NOMO-1 treated with dmso at 0.1 percent for 144 hours (cell line): Measurements from ENCODE around the gene TXNRD2.
"Not testable (repeated sequence)": the region's sequence is repeated elsewhere in the genome, so short reads cannot be mapped to it uniquely, and the experiment has no call there.

Experiments used
- DNase-seq: peaks from one replicate; lab custom pipeline; 2025; ENCODE audit not compliant: unreplicated experiment; lab: John Stamatoyannopoulos, UW

The TXNRD2 gene

DNA sequence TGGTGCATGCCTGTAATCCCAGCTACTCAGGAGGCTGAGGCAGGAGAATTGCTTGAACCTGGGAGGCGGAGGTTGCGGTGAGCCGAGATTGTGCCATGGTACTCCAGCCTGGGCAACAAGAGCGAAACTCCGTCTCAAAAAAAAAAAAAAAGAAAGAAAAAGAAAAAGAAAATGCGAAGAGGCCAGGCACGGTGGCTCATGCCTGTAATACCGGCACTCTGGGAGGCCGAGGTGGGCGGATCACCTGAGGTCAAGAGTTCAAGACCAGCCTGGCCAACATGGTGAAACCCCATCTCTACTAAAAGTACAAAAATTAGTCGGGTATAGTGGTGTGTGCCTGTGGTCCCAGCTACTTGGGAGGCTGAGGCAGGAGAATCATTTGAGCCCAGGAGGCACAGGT, 15.6 kb downstream of the TXNRD2 start:
- DNase-seq, result not testable (repeated sequence)

DNA sequence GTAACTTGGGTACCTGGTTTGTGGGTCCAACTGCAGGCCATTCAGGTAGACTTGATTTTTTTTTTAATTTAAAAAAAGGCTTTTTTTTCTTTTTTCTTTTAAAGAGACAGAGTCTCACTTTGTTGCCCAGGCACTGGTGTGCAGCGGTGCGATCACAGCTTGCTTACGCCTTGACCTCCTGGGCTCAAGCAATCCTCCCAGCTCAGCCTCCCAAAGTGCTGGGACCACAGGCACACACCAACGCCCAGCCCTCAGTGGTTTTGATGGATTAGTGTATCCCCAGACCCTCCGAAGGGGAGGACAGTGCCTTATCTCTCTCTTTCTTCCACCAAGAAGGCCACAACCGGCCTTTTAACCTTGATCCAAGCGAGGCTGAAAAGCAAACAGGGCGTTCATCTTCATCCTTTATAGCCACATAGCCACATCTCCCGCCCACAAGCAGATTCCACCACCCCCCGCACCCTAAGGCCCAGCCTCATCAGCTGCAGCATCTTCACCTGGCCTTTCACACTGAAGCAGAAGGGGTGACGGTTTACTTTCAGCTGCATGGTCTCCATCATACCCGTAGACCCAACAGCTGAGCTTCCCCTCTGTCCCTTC, 17.6 kb downstream of the TXNRD2 start:
- DNase-seq, result no peak

DNA sequence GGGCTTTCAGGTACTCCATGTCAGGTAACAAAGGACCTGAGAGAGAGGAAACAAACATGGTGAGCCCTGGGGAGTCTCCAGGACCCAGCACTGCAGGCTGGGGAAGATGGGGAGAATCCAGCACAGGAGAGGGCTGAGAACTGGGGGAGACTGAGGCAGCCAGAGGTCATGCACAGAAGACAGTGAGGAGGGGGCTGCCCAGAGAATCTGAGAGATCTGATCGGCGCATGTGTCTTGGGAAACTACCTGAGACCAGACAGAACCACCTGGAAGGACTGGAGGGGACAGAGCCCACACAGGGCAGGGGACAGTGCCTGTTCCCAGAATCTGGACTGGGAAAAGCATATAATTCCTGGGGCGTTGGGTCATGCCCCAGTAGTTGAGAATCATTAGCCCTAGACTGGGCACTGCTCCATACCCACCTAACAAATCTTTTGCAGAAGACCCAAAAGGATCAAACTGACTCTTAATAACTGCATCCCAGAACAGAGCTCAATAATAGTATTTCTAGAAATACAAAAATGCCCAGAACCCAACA, 20.0 kb downstream of the TXNRD2 start:
- no peak for DNase-seq

DNA sequence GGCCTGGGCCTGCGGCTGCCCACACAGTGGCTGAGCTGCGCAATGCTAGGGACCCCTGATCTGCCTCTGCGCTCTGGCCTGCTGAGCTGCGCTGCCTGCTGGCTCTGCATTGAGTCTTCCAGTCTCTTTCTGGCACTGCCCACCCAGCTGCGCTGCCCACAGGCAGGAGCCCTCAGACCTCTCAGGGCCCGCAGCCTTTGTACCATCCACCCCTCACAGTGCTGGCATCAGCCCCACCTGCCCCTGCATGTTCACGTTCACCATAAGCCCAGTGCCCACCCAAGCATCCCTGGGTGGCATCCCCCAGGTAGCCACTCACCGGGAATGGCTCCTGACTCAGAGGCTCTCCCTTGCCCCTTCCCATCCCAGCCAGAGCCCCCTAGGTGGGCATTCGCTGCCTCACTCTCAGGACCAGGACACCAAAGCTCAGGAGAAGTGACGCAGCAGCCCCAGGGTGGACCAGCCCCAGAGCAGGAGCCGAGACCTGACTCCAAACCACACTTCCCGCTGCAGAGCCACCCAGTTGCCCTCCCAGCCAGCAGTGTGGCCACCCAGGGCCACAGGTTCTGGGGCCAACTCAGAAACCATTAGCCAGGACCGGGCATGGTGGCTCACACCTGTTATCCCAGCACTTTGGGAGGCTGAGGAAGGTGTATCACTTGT, 21.8 kb downstream of the TXNRD2 start:
- DNase-seq, result no peak

DNA sequence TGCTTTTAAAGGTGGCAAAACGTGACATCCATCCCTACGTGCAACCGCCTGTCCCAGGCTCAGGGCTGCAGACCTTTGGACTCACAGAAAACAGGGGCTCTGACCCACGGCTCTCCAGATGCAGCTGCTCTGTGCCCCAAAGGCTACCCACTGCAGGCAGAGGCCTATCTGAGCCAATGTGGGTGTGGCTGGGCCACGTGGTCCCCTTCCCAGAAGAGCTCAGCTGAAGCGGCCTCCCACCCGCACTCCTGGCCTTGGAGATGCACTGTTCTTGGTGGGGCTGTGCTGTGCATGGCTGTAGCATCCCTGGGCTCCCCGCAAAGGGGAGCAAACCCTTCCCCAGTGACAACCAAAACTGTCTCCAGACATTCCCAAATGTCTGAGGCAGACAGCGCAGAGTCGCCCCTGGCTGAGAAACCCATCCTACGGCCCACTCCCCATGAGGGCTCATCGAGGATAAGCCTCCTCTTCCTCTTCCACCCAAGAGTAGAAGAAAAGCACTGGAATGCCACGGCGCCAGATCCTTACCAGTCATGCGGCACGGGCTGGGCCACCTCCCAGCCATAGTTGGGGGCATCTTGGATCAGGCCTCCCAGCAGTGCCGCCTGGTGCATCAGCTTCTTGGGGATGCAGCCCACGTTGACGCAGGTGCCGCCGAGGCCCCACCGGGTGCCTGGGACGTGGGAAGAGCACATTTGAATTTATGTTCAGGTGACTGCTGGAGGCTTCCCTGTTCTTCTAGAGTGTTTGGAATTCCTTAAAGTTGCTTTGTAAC, 23.1 kb downstream of the TXNRD2 start:
- no peak for DNase-seq

DNA sequence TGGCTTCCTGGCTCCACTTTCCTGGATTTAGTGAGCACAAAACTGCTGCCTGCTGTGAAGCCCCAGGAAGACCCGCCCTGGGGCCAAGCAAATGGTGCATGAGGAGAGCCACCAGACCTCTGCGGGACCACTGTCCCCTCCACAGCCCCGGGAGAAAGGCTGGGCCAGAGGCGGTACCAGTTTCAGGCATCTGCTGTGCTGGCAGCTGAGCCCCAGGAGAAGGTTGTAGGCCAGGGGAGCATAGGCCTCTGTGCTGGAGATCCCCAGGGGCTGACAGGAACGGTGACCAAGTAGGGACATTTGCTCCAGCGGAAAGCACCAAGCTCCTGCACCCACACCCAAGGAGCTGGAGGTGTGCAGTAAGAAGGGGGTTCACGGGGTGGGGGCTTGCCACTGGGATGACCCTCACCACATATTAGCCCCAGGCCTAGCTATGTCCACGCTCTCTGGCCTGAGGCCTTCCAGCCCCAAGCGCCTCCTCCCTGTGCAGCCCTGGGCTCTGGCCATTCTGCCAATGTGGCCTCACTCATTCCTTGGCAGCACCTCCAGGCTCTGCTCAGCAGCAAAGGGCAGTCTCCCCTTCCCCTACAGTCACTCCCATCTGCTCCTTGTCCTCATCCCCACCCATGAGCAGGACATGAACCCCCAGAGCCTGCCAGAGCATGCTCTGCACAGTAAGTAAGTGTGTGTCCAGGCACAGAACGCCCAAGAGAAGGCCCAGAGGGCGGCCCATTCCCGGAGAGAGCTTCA, 24.1 kb downstream of the TXNRD2 start:
- DNase-seq, result no peak

DNA sequence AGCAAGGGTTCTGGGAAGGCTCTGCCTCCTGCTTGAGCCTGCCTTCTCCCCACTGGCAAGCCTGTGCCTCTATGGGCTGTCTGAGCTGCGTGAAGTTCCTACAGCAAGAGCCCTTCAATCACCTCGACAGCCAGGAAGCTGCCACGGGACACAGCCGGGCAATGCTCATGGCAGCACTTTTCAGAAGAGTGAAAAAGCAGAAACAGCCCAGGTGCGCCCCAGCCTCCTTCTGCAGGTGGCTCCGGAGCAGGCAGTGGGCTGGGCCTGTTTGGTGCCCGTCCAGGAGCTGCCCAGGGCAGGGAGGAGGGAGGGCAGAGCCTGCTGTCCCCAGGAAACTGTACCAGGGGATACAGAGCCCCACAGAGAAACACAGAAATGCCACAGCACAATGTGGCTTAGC, 24.7 kb downstream of the TXNRD2 start:
- no peak for DNase-seq

DNA sequence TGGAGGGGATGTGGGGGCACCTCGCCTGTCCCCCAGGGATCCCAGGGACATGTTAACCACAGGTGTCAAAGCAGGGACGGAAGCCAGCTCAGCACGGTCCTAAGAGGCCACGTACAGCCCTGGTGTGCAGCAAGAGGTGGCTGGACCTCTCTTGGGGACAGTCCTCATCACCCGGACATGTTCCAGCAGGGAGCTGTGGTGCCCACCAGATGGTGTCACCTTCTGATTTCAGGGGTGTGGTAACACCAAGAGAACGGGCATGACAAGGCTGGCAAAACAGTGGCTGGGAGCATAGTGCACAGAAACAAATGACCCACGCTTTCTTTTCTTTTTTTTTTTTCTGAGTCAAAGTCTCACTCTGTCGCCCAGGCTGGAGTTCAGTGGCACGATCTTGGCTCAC, 25.6 kb downstream of the TXNRD2 start:
- DNase-seq, result no peak

DNA sequence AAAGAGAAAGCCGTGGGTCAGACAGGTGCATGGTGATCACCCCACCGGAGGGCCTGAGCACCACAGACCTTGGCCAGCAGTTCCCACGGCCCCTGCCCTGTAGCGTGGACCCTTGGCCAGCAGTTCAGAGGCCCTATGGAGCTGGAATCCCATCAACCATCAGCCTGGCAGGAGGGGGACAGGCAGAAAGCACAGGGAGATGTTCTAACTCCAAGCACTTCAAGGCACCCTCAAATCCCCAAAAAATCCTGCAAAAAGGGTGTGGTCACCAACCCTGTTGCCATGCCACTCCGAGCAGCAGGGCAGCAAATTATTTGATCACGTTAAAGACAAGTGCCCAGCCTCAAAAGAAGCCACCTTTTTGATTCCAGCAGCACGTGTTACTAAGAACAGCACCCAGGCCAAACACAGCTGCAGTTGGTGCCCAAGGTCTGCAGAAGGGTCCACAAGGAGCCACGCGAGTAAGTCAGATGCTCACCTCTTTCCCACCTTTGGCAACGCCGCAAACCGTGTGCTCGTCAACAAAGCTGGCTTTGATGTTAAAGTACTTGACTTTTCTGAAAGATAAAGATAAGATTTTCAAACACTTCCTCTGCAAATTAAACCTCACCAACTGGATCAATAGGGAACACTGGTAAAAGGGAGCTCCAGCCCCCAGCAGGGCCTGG, 26.2 kb downstream of the TXNRD2 start:
- no peak for DNase-seq

DNA sequence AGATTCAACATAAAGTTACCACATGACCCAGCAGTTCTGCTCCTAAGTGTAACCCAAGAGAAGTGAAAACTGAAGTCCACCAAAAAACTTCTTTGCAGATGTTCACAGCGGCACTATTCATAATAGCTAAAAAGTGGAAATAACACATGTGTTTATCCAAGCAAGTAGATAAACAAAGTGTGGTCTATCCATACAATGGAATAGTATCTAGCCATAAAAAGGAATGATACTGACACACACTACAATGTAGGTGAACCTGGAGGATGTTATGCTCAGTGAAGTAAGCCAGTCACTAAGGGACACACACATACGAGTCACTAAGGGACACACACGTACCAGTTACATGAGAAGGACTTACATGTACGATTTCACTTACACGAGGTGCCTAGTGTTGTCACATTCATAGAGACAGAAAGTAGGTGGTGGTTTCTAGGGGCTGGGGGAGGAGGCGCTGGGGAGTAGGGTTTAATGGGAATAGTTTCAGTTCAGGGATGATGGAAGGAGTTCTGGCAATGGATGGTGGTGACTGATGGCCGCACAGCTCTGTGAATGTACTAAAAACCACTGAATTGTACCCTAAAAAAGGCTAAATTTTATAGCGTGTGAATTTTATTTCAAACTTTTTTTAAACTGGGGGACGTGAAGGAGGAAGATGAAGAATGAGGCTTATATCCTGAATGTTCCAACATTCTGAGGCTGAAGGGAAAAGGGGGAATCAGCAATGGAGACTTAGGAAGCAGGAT, 27.2 kb downstream of the TXNRD2 start:
- DNase-seq, result no peak

DNA sequence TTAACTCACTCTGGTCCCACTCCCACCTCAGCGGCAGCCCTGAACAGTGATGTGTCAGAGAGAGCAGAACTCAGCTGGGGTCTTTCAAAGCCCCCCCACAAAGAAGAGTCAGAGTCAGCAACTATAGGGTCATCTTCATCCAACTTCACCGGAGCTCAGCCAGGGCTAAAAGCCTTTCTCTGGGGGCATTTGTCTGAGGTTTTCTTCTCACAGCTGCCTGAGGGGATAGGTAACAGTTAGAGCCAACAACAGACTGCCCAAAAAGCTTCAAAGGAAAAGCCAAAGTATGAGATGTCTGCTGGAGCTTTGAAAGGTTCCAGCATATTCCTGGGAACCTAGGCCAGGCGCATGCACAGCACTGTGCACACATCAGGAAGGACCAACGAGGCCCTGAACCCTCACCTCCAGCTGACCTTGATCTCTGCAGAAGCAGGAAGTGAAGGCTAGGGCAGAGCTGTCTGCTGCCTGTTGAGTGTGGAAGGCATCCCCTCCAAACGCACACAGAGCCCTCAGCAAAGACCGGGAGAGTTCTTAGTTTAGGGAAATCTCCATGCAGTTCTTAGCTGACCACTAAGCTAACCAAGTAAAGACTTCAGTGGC, 28.2 kb downstream of the TXNRD2 start:
- DNase-seq, result no peak

DNA sequence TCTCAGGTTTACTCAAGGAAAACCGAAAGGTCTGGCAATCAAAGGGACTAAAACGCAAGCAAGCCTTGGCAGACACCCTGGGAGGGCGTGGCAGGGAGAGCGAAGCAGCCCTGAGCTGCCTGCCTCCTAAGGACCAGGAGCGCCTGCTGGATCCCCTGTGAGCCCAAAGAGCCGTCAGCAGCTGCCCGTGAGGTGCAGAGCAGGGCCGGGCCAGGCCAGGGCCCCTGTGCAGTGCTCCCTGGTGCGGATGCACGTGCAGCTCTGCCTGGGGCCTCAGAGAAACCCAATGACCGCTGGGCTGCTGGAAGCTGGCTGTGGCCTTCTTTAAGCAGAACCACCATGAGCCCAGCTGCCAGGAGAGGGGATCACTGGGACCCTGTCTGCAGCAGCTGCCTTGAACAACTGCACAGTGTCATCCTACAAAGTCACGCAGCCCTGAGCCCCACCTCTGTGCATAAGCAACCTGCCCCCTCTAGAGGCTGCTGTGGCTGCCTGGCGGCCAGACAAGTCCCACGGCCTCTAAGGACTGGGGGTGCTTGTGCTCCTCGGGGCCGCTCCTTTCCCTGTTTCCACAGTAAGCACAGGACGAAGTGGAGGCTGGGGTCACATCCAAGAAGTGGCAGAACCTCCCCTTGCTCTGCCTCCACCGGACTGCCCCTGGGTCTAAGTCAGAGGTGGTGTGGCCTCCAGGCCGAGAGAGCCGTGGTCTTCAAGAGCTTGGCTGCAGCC, 29.2 kb downstream of the TXNRD2 start:
- no peak for DNase-seq

DNA sequence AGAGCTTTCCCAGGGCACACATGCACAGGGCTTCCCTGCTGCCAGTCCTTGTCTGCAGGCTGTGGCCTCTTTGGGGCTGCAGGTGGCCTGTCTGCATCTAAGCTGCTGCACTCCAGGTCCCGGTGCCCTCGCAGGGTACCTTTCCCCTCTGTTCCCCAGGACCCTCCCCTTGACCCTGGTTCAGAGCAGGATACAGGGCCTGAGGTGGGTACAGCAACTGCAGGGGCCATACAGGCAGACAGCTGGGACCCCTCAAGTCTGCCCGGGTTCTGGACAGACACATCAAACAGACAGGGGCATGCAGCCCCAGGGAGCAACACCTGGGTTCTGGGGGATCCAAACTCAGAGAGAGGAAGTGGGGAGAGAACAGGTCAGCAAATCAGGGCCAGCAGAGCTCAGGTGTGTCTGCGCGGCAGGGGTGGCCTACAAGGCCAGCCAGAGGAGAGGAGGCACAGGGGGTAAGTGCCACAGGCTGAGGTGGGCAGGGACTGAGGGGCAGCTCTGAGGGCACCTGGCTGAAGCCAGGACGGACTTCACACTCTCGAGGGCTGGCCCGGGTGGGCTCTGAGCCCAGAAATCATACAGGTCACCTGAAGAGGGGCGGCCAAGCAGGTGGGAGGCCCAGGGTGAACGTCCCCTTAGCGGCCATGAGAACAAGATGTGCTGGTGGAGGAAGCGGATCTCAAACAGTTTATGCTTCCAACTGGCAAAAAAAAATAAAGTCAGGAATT, 29.9 kb downstream of the TXNRD2 start:
- no peak for DNase-seq

DNA sequence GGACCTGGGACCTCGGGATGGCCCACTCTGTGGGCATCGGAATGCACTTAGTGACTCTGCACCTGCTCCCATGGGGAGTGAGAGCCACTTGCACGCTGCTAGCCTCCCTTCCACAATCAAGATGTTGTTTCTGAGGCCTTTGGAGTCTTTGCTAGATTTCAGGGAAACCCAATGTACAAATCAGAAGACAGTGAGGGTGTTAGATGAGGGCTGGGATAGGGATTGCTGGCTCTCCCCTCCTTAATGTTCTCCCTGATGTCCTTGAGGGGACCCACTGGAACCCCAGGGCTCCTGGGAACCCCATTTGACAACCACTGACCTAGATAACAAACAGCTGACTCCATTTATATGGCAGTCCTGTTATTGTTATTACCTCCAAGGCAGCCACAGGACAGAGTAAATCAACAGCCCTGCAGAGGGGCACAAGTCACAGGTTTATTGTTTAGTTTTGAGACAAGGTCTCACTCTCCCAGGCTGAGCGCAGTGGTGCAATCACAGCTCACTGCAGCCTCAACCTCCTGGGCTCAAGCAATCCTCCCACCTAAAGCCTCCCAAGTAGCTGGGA, 31.4 kb downstream of the TXNRD2 start:
- no peak for DNase-seq

DNA sequence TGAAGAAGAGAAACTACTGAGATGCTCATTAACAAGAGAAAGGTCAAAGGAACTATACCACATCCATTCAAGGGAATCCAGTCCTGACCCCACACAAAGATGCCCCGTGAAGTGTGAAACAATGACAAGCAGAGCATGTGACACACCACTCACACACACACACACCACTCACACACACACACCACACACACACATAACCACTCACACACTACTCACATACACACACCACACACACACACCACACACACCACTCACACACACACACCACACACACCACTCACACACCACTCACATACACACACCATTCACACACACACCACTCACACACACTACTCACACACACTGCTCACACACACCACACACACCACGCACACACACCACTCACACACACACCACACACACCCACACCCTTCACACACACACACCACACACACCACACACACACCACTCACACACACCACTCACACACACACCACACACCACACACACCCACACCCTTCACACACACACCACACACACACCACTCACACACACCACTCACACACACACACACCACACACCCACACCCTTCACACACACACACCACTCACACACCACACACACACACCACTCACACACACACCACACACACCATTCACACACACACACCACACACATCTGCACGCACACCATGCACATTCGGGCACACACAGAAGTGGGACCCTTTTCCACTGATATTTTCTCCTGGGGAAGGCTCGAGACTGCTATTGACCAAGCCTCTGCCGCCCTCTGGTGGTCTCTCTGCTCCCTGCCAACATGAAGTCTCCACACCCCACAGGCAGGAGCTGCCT, 32.1 kb downstream of the TXNRD2 start:
- DNase-seq, result peak; percentile 21

DNA sequence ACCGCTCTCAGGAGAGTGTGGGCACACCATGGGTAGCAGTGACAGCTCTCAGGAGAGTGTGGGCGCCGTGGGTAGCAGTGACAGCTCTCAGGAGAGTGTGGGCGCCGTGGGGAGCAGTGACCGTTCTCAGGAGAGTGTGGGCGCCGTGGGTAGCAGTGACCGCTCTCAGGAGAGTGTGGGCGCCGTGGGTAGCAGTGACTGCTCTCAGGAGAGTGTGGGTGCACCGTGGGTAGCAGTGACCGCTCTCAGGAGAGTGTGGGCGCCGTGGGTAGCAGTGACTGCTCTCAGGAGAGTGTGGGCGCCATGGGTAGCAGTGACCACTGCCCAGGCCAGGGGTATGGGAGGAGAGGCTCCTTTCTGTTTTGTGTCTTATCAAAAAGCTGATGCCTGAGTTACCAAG, 33.7 kb downstream of the TXNRD2 start:
- DNase-seq, result not testable (repeated sequence)

DNA sequence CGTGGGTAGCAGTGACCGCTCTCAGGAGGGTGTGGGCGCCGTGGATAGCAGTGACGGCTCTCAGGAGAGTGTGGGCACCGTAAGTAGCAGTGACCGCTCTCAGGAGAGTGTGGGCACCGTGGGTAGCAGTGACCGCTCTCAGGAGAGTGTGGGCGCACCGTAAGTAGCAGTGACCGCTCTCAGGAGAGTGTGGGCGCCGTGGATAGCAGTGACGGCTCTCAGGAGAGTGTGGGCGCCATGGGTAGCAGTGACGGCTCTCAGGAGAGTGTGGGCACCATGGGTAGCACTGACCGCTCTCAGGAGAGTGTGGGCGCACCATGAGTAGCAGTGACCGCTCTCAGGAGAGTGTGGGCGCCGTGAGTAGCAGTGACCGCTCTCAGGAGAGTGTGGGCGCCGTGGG, 34.8 kb downstream of the TXNRD2 start:
- DNase-seq, result not testable (repeated sequence)
